Esophagus (tissue), 2 donors: Measurements from ENCODE around the gene OR4D2. TPM values are rescaled to one million over a fixed set of nuclear protein-coding genes. Genes with fewer than 3 reads are reported as not detected.
A peak's percentile ranks its signal among the peaks of the same experiment; 100 is the strongest.

Experiments used
- H3K27ac ChIP-seq, 2 donors: one replicate each; pipeline ENCODE4 v1.5.1; 2013; ENCODE audit warnings: low read depth in 2 of 2, mild to moderate bottlenecking in 2 of 2, inconsistent platforms in 1 of 2, low read length in 1 of 2, moderate library complexity in 1 of 2
- H3K27me3 ChIP-seq, 2 donors: one replicate each; pipeline ENCODE4 v1.6.1; 2013; ENCODE audit warnings: low read length in 2 of 2, control low read depth in 1 of 2, mild to moderate bottlenecking in 1 of 2; ENCODE audit not compliant: insufficient read depth in 2 of 2, control insufficient read depth in 1 of 2
- H3K36me3 ChIP-seq, 2 donors: one replicate each; pipeline ENCODE4 v1.6.1; 2013; ENCODE audit warnings: low read length in 1 of 2; ENCODE audit not compliant: control insufficient read depth in 2 of 2, insufficient read depth in 2 of 2
- H3K4me1 ChIP-seq, 2 donors: one replicate each; pipeline ENCODE4 v1.6.1; 2013; ENCODE audit warnings: low read length in 1 of 2; ENCODE audit not compliant: control insufficient read depth in 2 of 2, insufficient read depth in 2 of 2
- H3K4me3 ChIP-seq, 2 donors: one replicate each; pipeline ENCODE4 v1.5.1; 2013; ENCODE audit warnings: low read length in 2 of 2, mild to moderate bottlenecking in 2 of 2, low read depth in 1 of 2, moderate library complexity in 1 of 2
- H3K9me3 ChIP-seq, 2 donors: one replicate each; pipeline ENCODE4 v1.6.1; 2013; ENCODE audit warnings: mild to moderate bottlenecking in 2 of 2, low read depth in 1 of 2, low read length in 1 of 2, moderate library complexity in 1 of 2; ENCODE audit not compliant: control insufficient read depth in 2 of 2, insufficient read depth in 1 of 2
- WGBS, 2 donors: extraction: QIAGEN DNeasy Blood & Tissue Kit; methylation state at CpG; one replicate each; pipeline ENCODE4 v1.1.7; 2013; 5-methylcytosine and 5-hydroxymethylcytosine counted together
- polyA plus RNA-seq, 2 donors: library from polyadenylated mRNA; stranded (reverse); fragments of 200-250 nt; gene quantifications; one replicate each; pipeline ENCODE4 v1.2.3, GENCODE V29; 2013
- donor health status: healthy with polysubstance abuse.
- donor health status: Bipolar disorder and iron deficiency.

Gene OR4D2
- polyA plus RNA-seq, 2 donors, result not detected

DNA sequence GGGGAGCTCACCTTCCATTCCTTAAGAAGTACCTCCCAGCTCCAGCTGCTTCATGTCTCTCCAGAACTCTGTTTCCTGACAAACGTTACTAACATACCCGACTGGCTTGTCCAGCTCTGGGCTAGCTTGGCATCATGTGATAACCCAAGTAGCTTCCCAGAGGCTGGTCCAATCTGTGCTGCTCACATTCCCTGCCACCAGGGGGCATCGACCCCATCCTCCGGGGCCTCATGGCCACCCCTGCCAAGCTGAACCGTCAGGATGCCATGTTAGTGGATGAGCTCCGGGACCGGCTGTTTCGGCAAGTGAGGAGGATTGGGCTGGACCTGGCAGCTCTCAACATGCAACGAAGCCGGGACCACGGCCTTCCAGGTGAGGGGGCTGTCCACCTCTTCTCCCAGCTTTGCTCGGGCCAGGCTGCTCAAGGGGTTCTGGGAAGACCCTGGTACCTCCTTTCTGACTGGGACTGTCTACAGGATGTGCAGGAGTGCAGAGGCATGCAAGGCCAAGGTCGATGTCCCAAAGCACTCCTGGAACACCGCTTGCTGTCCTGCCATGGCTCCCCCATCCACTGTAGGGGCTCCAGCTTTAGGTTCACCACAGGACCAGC lies 33.3 kb downstream of the OR4D2 start:
- no peak overlapping the region for H3K4me3 ChIP-seq
- H3K9me3 ChIP-seq, result no peaks in the 10 kb centered on the region
- no peaks in the 10 kb centered on the region for H3K36me3 ChIP-seq
- H3K27me3 ChIP-seq, result no peaks in the 10 kb centered on the region
- no peak overlapping the region for H3K27ac ChIP-seq
- no peaks in the 10 kb centered on the region for H3K4me1 ChIP-seq
- 39 to 42% methylated on average over 14 of the region's 14 CpGs for WGBS, 2 donors

- WGBS, 2 donors, result 59 to 71% methylated on average over 7 of the region's 7 CpGs
- Histone ChIP-seq H3K4me1 (no peaks in the 10 kb centered on the region), H3K36me3 (peaks cover 0 to 11% of the 10 kb centered on the region in 2 donors)
These were observed 36.1 kb downstream of the OR4D2 start for GRCh38 chr17:58202859-58203258.

GRCh38 chr17:58204796-58205195 lies 38.0 kb downstream of the OR4D2 start:
- H3K36me3 ChIP-seq, result peaks cover 2 to 14% of the 10 kb centered on the region in 2 donors
- H3K4me1 ChIP-seq, result no peaks in the 10 kb centered on the region
- 84 to 86% methylated on average over 5 of the region's 5 CpGs for WGBS, 2 donors
- no peaks in the 10 kb centered on the region for H3K9me3 ChIP-seq
- no peaks in the 10 kb centered on the region for H3K27me3 ChIP-seq
- no peak overlapping the region for H3K27ac ChIP-seq
- no peak overlapping the region for H3K4me3 ChIP-seq

More at GRCh38 chr17:58202859-58203258, 36.1 kb downstream of the OR4D2 start:
- Histone ChIP-seq H3K27ac (no peak overlapping the region), H3K27me3 (no peaks in the 10 kb centered on the region), H3K9me3 (no peaks in the 10 kb centered on the region), H3K4me3 (no peak overlapping the region)

- Histone ChIP-seq H3K27me3 (no peaks in the 10 kb centered on the region), H3K27ac (no peak overlapping the region), H3K4me1 (no peaks in the 10 kb centered on the region), H3K9me3 (no peaks in the 10 kb centered on the region), H3K4me3 (no peak overlapping the region), H3K36me3 (peaks cover 7 to 15% of the 10 kb centered on the region in 2 donors)
- WGBS, 2 donors, result 93 to 95% methylated on average over 11 of the region's 11 CpGs
These were observed 39.2 kb downstream of the OR4D2 start for GRCh38 chr17:58205936-58206335.

GRCh38 chr17:58207451-58207850 lies 40.7 kb downstream of the OR4D2 start:
- Histone ChIP-seq H3K27me3 (no peaks in the 10 kb centered on the region), H3K4me1 (no peaks in the 10 kb centered on the region), H3K36me3 (peaks cover 7 to 21% of the 10 kb centered on the region in 2 donors), H3K27ac (no peak overlapping the region), H3K4me3 (no peak overlapping the region), H3K9me3 (no peaks in the 10 kb centered on the region)
- 86 to 89% methylated on average over 3 of the region's 3 CpGs for WGBS, 2 donors

GRCh38 chr17:58208344-58208743 lies 41.6 kb downstream of the OR4D2 start:
- peaks cover 7 to 25% of the 10 kb centered on the region in 2 donors for H3K36me3 ChIP-seq
- H3K4me1 ChIP-seq, result no peaks in the 10 kb centered on the region
- no peaks in the 10 kb centered on the region for H3K27me3 ChIP-seq
- H3K4me3 ChIP-seq, result no peak overlapping the region
- WGBS, 2 donors, result 90 to 92% methylated on average over 5 of the region's 5 CpGs
- H3K9me3 ChIP-seq, result no peaks in the 10 kb centered on the region
- H3K27ac ChIP-seq, result no peak overlapping the region

DNA sequence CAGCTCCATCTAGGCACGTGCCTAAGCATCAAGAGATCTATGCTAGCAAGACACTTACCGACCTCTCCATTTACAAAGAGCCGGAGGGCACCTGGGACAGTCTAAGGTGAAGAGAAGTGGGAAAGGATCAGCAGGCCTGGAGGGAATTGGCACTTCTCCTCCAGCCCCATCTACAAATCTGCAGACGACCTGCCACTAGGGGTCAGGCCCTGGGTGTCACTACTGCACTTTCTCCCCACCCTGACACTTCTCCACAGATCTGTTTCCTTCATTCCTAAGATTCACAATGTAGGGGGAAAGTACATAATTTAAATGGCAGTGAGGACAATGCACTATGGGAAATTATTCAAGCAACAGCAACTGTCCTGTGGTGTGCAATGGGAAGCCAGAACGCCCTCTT lies 44.1 kb downstream of the OR4D2 start:
- Histone ChIP-seq H3K9me3 (no peaks in the 10 kb centered on the region), H3K27me3 (no peaks in the 10 kb centered on the region), H3K4me3 (no peak overlapping the region), H3K36me3 (peaks cover 12 to 29% of the 10 kb centered on the region in 2 donors), H3K4me1 (no peaks in the 10 kb centered on the region), H3K27ac (no peak overlapping the region)
- 82 to 83% methylated on average over 5 of the region's 5 CpGs for WGBS, 2 donors

DNA sequence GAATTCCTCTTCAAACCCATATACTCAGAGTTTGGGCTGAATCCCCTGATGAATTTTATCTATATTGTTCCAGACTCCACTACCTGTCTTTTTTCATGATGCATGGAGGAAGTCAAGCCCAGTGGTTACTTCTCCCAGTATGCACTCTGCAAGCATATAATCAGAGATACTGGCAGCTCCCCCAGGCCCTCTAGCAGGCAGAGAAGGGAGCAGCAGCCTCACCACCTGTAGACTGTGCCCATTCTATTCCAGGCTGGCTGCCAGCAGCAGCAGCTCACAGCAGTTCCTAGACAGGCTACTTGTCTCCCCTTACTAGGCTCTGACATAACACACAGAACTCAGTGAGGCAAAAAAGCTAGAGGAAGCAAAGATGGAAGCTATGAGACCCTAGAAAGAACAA lies 48.9 kb downstream of the OR4D2 start:
- H3K27ac ChIP-seq, result no peak overlapping the region
- H3K27me3 ChIP-seq, result no peaks in the 10 kb centered on the region
- no peak overlapping the region for H3K4me3 ChIP-seq
- H3K36me3 ChIP-seq, result peaks cover 7 to 16% of the 10 kb centered on the region in 2 donors
- H3K9me3 ChIP-seq, result no peaks in the 10 kb centered on the region
- H3K4me1 ChIP-seq, result no peaks in the 10 kb centered on the region

GRCh38 chr17:58217766-58218165 lies 51.0 kb downstream of the OR4D2 start:
- peaks cover 7 to 8% of the 10 kb centered on the region in 2 donors for H3K36me3 ChIP-seq
- H3K27ac ChIP-seq, result no peak overlapping the region
- no peaks in the 10 kb centered on the region for H3K4me1 ChIP-seq
- 86 to 88% methylated on average over 3 of the region's 3 CpGs for WGBS, 2 donors
- H3K27me3 ChIP-seq, result no peaks in the 10 kb centered on the region
- no peaks in the 10 kb centered on the region for H3K9me3 ChIP-seq
- no peak overlapping the region for H3K4me3 ChIP-seq

DNA sequence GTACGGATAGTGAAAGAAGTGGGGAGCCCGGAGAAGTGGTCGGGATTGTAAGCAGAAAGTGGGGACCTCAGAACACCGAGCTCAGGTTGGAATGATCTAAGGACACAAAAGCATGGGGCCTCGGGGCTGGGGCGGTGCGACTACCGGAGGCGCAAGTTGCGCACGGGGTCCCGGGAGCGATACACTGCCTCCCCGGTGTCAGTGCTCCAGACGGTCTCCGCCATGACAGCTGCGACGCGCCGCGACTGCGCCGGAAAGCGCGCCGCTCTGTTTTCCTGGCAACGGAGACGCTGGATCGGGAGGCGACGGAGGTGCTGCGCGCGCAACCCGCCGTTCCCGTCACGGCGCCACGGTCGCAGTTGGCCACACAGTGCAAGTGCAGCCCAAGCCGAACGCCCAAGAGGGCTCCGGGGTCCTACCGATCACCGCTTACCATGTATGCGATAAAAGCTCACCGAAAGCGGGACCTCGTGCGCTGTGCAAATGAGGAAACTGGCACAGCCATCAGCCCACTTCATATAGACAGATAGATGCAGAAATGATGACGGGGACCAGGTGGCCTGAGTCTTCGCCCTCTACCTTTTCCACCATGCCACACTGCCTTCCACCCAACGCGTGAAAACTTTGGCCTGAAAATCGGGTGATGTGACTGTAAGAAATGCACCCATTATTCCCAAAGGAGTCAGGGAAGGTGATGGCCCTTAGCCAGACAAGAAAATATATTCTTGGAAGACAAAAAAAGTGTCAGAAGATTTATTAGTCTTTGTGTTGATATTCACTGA lies 52.4 kb downstream of the OR4D2 start, which contains the start of gene MKS1:
TSS of gene MKS1 (minus strand) at position 249 of the 782 bp plus-strand sequence. CDS start at position 224, 25 bp downstream.
- WGBS, 2 donors, result 1% methylated on average over 56 of the region's 56 CpGs
- H3K9me3 ChIP-seq, result no peaks in the 10 kb centered on the region
- peak within 1 kb of the TSS; percentile 84 to 87 for H3K4me3 ChIP-seq
- H3K27me3 ChIP-seq, result no peaks in the 10 kb centered on the region
- no peaks in the 10 kb centered on the region for H3K4me1 ChIP-seq
- peaks cover 2% of the 10 kb centered on the region in 2 donors for H3K36me3 ChIP-seq
- H3K27ac ChIP-seq, result peak within 1 kb of the TSS; percentile 57 to 91
